Activated CD8-positive, alpha-beta memory T cell treated with anti-CD3 and anti-CD28 coated beads, Interleukin-2, amount 10 ng/mL, durations not matched to agents 7 days and 5 days (primary cell): ENCODE data around the gene NBDY. TPM values are rescaled to one million over a fixed set of nuclear protein-coding genes. Genes with fewer than 3 reads are reported as not detected.
"Not testable (repeated sequence)": the region's sequence is repeated elsewhere in the genome, so short reads cannot be mapped to it uniquely, and the experiment has no call there.

Experiments used
- ATAC-seq: fragments of 150-1000 bp; cut with Tn5 transposase; one replicate; pipeline ENCODE4 v1.10.0; 2021; ENCODE audit warnings: moderate library complexity
- CTCF ChIA-PET: fragments of 350-600 bp; sonication (Branson Sonifier 250); formaldehyde crosslinking; loops from one replicate; lab custom pipeline; 2021; ENCODE audit warnings: antibody characterized with exemption; lab: Charles Lee
- DNase-seq: peaks from one replicate; pipeline ENCODE4 v3.0.0-alpha.2; 2020
- H3K27ac Mint-ChIP-seq: one replicate; pipeline ENCODE4 v1.8.0; 2021; ENCODE audit warnings: mild to moderate bottlenecking, mixed read lengths
- H3K27me3 Mint-ChIP-seq: one replicate; pipeline ENCODE4 v1.8.0; 2021; ENCODE audit warnings: mixed read lengths
- H3K36me3 Mint-ChIP-seq: one replicate; pipeline ENCODE4 v1.8.0; 2021; ENCODE audit warnings: mild to moderate bottlenecking, mixed read lengths
- H3K4me1 Mint-ChIP-seq: one replicate; pipeline ENCODE4 v1.8.0; 2021; ENCODE audit warnings: mixed read lengths
- H3K4me3 Mint-ChIP-seq: one replicate; pipeline ENCODE4 v1.8.0; 2021; ENCODE audit warnings: mild to moderate bottlenecking, moderate library complexity, mixed read lengths
- H3K9me3 Mint-ChIP-seq: one replicate; pipeline ENCODE4 v1.8.0; 2022; ENCODE audit warnings: low read depth, mixed read lengths
- total RNA-seq, 2 experiments: library from RNA; stranded (reverse); gene quantifications; one replicate each; pipeline ENCODE4 v1.2.3, GENCODE V29; 2021

NBDY gene
- total RNA-seq, 2 experiments from 2014 or later: 30.4 to 40.1 TPM

GRCh38 chrX:56758456-56758855 is 29.4 kb downstream of the NBDY start:
- Mint-ChIP-seq H3K27me3 (no peaks in the 10 kb centered on the region), H3K4me3 (no peak overlapping the region), H3K36me3 (peaks cover 10% of the 10 kb centered on the region), H3K9me3 (no peaks in the 10 kb centered on the region), H3K4me1 (peaks cover 37% of the 10 kb centered on the region), H3K27ac (no peak overlapping the region)
- no peak for DNase-seq
- CTCF ChIA-PET: no interaction called here
- no peak for ATAC-seq

- Mint-ChIP-seq H3K27ac (no peak overlapping the region), H3K27me3 (no peaks in the 10 kb centered on the region), H3K36me3 (no peaks in the 10 kb centered on the region), H3K9me3 (no peaks in the 10 kb centered on the region), H3K4me1 (peaks cover 41% of the 10 kb centered on the region), H3K4me3 (no peak overlapping the region)
- CTCF ChIA-PET: no interaction called here
- no peak for ATAC-seq
- DNase-seq: no peak
Measured at GRCh38 chrX:56759736-56760409, 30.8 kb downstream of the NBDY start.

- CTCF ChIA-PET, ATAC-seq, H3K27ac Mint-ChIP-seq, H3K4me3 Mint-ChIP-seq, H3K36me3 Mint-ChIP-seq, DNase-seq, H3K27me3 Mint-ChIP-seq, H3K9me3 Mint-ChIP-seq: not testable (repeated sequence)
- peaks cover 47% of the 10 kb centered on the region for H3K4me1 Mint-ChIP-seq
Measured at GRCh38 chrX:56760410-56761124, 31.5 kb downstream of the NBDY start.

- no peak overlapping the region for H3K4me3 Mint-ChIP-seq
- H3K27ac Mint-ChIP-seq: peak overlapping the region; percentile 90
- ATAC-seq: no peak
- no peaks in the 10 kb centered on the region for H3K9me3 Mint-ChIP-seq
- DNase-seq: no peak
- peaks cover 53% of the 10 kb centered on the region for H3K4me1 Mint-ChIP-seq
- no peaks in the 10 kb centered on the region for H3K27me3 Mint-ChIP-seq
- CTCF ChIA-PET: no interaction called here
- H3K36me3 Mint-ChIP-seq: no peaks in the 10 kb centered on the region
Measured at GRCh38 chrX:56761167-56761566, 32.1 kb downstream of the NBDY start.

- Mint-ChIP-seq H3K27me3 (no peaks in the 10 kb centered on the region), H3K4me1 (peaks cover 56% of the 10 kb centered on the region), H3K9me3 (no peaks in the 10 kb centered on the region), H3K4me3 (peak overlapping the region; percentile 75), H3K27ac (peak overlapping the region; percentile 90), H3K36me3 (peaks cover 2% of the 10 kb centered on the region)
- ATAC-seq (peak; percentile 41), DNase-seq (no peak)
- CTCF ChIA-PET: no interaction called here
Measured at GRCh38 chrX:56762220-56762619, 33.2 kb downstream of the NBDY start.

- Mint-ChIP-seq H3K4me1 (peaks cover 50% of the 10 kb centered on the region), H3K9me3 (no peaks in the 10 kb centered on the region), H3K27me3 (no peaks in the 10 kb centered on the region), H3K36me3 (peaks cover 2% of the 10 kb centered on the region), H3K27ac (peak overlapping the region; percentile 90), H3K4me3 (peak overlapping the region; percentile 75)
- no peak for ATAC-seq
- CTCF ChIA-PET: interaction anchor here (1.2 kb wide), 1 partner anchor 60 kb away, joined by 3 read pairs; no protein-coding TSS in a partner anchor
- no peak for DNase-seq
Measured at GRCh38 chrX:56762707-56763555, 33.9 kb downstream of the NBDY start.

GRCh38 chrX:56763556-56764152 is 34.6 kb downstream of the NBDY start:
- Mint-ChIP-seq H3K27me3 (no peaks in the 10 kb centered on the region), H3K27ac (peak overlapping the region; percentile 90), H3K9me3 (no peaks in the 10 kb centered on the region), H3K4me1 (peaks cover 50% of the 10 kb centered on the region), H3K36me3 (peaks cover 2% of the 10 kb centered on the region), H3K4me3 (no peak overlapping the region)
- no peak for ATAC-seq
- DNase-seq: no peak
- CTCF ChIA-PET: interaction anchor here (1.2 to 2.3 kb wide), 3 partner anchors 35 to 215 kb away, joined by 3 to 19 read pairs (median 4); partner anchors contain the start of gene NBDY

GRCh38 chrX:56764153-56764974 is 35.3 kb downstream of the NBDY start:
- Mint-ChIP-seq H3K27ac (peak overlapping the region; percentile 94), H3K4me1 (peaks cover 50% of the 10 kb centered on the region)

GRCh38 chrX:56764975-56765791 is 36.1 kb downstream of the NBDY start:
- Mint-ChIP-seq H3K4me3 (peak overlapping the region; percentile 63), H3K4me1 (peaks cover 50% of the 10 kb centered on the region)

More at GRCh38 chrX:56764153-56764974, 35.3 kb downstream of the NBDY start:
- H3K9me3 Mint-ChIP-seq: no peaks in the 10 kb centered on the region
- ATAC-seq: peak; percentile 77
- no peaks in the 10 kb centered on the region for H3K27me3 Mint-ChIP-seq
- peaks cover 2% of the 10 kb centered on the region for H3K36me3 Mint-ChIP-seq
- CTCF ChIA-PET: interaction anchor here (0.9 to 2.3 kb wide), 4 partner anchors 36 to 214 kb away, joined by 3 to 19 read pairs (median 4); partner anchors contain the start of gene NBDY
- DNase-seq: peak; percentile 75
- H3K4me3 Mint-ChIP-seq: peak overlapping the region; percentile 63

GRCh38 chrX:56765811-56766553 is 36.9 kb downstream of the NBDY start:
- Mint-ChIP-seq H3K4me1 (peaks cover 49% of the 10 kb centered on the region), H3K27ac (peak overlapping the region; percentile 94), H3K36me3 (peaks cover 2% of the 10 kb centered on the region), H3K4me3 (peak overlapping the region; percentile 63), H3K9me3 (no peaks in the 10 kb centered on the region), H3K27me3 (no peaks in the 10 kb centered on the region)
- CTCF ChIA-PET: interaction anchor here (2.3 kb wide), 1 partner anchor 213 kb away, joined by 19 read pairs; no protein-coding TSS in a partner anchor
- ATAC-seq: no peak
- no peak for DNase-seq

More at GRCh38 chrX:56764975-56765791, 36.1 kb downstream of the NBDY start:
- Mint-ChIP-seq H3K27me3 (no peaks in the 10 kb centered on the region), H3K9me3 (no peaks in the 10 kb centered on the region), H3K36me3 (peaks cover 2% of the 10 kb centered on the region), H3K27ac (peak overlapping the region; percentile 94)
- ATAC-seq (peak; percentile 43), DNase-seq (peak; percentile 47)
- CTCF ChIA-PET: interaction anchor here (0.9 to 2.3 kb wide), 3 partner anchors 37 to 213 kb away, joined by 3 to 19 read pairs (median 4); partner anchors contain the start of gene NBDY
